COLO829 (cell line): Measurements from ENCODE around the gene DDIAS.
A peak's percentile ranks its signal among the peaks of the same experiment; 100 is the strongest.

ENCODE experiments used
- DNase-seq: peaks from one replicate; pipeline ENCODE4 v3.0.0; 2012; ENCODE audit warnings: low spot score

DDIAS gene

DNA sequence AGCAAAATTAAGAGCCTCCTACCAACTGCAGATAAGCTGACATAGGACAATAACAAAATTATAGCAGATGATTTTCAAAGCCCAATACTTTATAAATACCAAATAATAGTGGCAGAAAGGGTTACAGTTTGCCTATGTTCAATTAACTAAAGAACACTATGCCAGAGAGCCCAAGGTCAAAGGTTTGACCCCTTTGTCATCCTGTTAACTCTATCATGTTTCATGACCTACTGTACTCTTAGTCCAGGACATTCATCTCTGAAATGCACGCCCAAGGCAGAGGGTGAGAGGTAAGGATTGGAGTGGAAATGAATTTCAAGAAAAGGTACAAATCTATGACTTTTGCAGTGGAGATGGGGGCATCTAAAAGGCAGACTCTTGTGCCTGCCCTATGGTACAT lies 70.6 kb downstream of the DDIAS start:
- DNase-seq, result no peak

DNA sequence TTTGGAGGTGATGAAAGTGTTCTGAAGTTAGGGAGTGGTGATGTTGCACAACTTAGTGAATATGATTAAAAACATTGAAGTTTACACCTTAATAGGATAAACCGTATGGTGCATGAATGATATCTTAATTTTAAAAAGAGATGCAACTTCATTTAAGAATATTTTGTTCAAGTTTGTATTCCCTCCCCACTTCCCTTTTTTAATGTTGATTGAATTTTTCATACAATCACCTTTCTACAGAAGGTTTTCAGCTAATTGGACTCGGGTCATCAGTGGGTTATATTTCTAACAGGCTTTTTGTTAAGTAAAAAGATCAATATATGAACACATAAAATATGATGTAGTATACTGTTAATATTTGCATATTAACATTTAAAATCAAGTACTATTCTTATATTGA lies 72.6 kb downstream of the DDIAS start:
- DNase-seq, result no peak

DNA sequence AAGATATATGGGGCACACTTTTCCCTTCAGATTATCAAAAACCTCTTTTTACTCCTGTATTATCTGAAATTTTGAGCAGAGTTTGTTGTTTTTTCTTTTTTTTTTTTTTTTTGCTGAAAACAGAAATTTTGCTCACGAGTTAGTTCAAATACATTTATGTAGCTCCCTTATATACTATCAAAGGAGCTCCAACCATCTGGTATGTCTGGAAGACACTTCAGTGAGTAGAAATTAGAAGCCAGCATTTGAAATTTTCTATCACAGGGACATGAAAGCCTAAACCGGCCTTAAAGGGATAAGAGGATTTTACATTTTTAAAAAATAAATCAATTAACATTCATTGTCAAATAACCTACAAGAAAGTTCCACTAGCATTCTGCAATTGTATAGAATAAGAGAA lies 73.3 kb downstream of the DDIAS start:
- no peak for DNase-seq

DNA sequence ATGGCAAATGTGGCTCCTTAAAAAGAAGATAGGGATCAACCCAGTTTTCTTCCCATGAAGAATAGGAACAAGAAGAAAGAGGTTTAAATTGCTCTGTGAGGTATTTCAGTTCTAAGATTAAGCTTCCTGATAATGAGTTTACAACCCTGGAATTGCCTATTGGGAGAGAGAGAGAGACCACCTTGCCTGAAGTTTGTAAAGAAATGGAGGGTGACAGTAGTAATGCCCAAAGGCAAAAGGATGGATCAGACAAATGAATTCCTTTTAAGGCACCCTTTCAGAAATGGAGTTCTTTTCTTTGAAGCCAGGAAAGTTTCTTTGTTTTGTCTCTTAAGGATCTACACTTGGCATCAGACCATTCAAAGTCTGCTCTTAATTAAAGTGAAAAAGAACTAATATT lies 74.3 kb downstream of the DDIAS start:
- DNase-seq, result no peak

DNA sequence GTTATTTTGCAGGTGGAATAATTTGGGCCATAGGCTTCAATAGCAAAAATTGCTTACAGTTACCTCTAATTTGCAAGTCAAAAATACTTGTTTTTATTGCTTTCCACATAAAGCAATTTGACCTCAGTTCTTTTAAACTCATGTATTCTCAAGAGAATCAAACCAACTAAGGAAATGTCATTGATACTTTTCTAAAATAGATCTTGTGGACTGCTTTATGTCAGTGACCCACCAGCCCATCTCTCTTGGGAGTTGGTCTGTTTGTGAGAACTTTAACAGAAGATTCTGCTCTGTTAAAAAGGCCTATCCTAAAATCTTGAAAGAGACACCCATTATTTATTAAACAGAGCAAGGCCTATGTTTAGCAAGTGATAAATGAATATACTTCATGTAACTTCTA lies 75.2 kb downstream of the DDIAS start:
- no peak for DNase-seq

DNA sequence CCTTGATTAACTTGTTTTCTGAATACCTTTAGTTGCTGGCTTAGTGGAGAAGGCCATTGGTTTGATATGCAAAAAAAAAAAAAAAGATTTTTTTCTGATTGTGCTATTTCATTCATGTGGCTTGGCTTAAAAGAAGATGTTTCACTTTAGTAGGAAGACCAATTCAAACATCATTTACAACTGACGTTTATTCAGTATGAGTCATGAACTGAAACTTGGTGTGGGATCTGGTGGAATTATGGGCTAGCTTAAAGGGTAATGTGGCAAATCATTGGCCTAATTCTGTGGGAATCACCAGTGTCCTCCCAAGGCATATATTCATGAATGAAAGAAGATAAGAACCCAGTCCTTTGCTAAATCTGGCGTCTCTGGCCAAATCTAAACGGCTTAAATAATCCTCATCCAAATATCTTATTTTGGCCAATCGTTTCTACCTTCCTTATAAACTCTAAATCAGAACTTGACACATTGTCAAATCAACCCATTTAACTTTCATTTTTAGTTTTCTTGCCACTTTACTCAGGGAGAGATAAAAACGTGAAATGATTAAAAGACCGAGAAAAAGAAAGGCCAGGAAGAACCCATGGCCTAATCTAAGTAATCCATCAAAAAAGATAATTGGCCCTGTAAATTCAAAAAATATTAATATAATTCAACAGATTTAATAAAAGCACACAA lies 77.0 kb downstream of the DDIAS start:
- DNase-seq, result peak; percentile 76

DNA sequence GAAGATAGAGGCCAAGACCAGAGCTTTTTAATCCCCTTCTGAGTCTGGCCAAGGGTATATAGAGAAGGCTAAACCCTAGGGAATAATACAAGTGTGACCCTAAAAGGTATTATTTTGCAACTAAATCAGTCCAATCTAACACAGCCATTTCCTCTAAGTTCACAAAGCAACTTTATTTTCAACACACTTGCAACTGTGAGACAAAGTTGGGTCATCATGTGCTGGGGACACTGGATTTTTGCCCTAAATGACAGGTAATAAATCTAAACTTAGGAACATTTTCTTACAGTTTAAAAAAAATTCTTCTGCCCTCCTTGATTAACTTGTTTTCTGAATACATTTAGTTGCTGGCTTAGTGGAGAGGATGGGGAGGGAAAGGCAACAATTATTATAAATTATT lies 78.3 kb downstream of the DDIAS start:
- no peak for DNase-seq

DNA sequence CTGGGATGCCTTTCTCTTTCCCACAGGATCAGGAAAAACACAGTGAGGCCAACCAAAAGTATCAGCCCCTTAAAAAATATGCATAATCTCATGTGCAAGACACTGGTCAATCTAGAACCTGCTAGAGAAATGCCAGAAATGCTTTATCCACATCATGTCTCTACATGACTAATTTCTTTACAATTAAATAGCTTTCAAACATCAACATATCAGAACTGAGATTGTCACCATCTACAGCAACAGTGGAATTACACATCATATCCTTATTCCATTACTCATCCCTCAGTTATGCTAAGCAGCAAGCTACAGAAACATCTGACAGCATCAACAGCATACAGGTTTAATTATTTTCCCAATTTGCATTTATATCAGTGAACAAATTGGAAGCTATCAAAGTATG lies 78.8 kb downstream of the DDIAS start:
- peak; percentile 45 for DNase-seq

DNA sequence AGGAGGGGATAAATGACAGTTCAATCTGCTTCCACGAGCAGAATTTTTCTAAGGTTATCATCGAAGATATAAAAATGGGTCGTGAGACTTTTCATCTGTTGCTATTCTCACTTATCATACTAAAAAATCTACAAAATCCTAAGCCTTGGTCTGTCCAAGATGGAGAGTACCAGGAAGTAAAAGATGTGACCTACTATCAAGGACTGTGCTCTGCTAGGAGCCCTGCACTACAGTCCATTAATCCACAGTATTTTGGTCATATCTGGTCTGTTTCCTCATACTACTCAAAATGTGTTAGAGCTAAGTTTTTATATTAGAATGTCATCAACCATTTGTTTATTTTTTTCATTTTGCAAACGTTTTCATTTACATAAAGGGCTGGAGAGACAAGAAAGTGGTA lies 79.4 kb downstream of the DDIAS start:
- DNase-seq, result no peak

DNA sequence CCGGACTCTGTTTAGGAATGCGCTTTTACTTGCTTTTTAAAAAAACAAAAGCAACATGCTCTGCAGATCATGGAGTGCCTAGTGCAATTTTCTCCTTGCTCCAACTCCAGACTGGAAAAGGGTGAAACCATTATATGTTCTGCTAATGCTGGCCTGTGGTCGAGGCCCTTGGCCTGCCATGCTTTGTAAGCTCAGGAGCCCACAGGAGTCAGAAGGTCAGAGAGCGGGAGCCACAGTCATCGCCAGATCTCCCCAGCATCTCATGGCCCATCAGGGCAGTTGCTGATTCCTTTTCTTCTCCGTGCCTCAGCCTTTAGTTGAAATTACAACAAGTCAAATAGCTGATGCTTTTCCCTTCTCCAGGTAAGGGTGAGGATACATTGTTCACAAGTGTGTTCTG lies 80.3 kb downstream of the DDIAS start:
- DNase-seq, result no peak
